Prostate gland (tissue), 2 donors: ENCODE data around the gene ITPR2. TPM values are rescaled to one million over a fixed set of nuclear protein-coding genes. Genes with fewer than 3 reads are reported as not detected.

Experiments used
- DNase-seq: peaks from one replicate; pipeline ENCODE4 v3.0.0-alpha.2; 2019; ENCODE audit warnings: low spot score
- H3K27ac ChIP-seq, 2 donors: fragments of 200-600 bp; sonication (generic); 2 replicates each; pipeline ENCODE4 v1.5.1; 2017 to 2019
- H3K27me3 ChIP-seq: fragments of 200-600 bp; sonication (generic); replicated peaks from 2 replicates; pipeline ENCODE4 v1.5.1; 2019; ENCODE audit not compliant: insufficient read depth
- H3K36me3 ChIP-seq, 2 donors: fragments of 200-600 bp; sonication (generic); 1 replicate in 1 of 2; 2 replicates in 1 of 2; pipeline versions ENCODE4 v1.5.1 to v1.8.1; 2017 to 2019
- H3K4me1 ChIP-seq: fragments of 200-600 bp; sonication (generic); replicated peaks from 2 replicates; pipeline ENCODE4 v1.5.1; 2019
- H3K4me3 ChIP-seq, 2 donors: fragments of 200-600 bp; sonication (generic); 2 replicates each; pipeline ENCODE4 v1.5.1; 2017 to 2019
- H3K9me3 ChIP-seq: fragments of 200-600 bp; sonication (generic); 2 replicates; pipeline ENCODE4 v1.5.1; 2017
- CTCF ChIP-seq, 4 experiments: fragments of 200-600 bp in 2 of 4; fragments of 450-650 bp in 2 of 4; sonication (generic) in 2 of 4; IDR thresholded peaks; 1 replicate in 3 of 4; 2 replicates in 1 of 4; pipeline ENCODE4 v1.5.1; 2016 to 2019; ENCODE audit warnings: antibody characterized with exemption in 4 of 4, mild to moderate bottlenecking in 2 of 4, moderate library complexity in 2 of 4
- POLR2A ChIP-seq: fragments of 450-650 bp; IDR thresholded peaks from one replicate; pipeline ENCODE4 v1.6.1; 2016; ENCODE audit warnings: antibody characterized with exemption, mild to moderate bottlenecking
- POLR2AphosphoS5 ChIP-seq: sonication (generic); formaldehyde crosslinking; IDR thresholded peaks from one replicate; pipeline ENCODE4 v1.6.1; 2017; ENCODE audit warnings: antibody characterized with exemption
- WGBS: methylation state at CpG from one replicate; pipeline ENCODE4 v1.1.5; 2018; 5-methylcytosine and 5-hydroxymethylcytosine counted together
- intact Hi-C: fragments of 100-400 bp; cut with DNase I; formaldehyde crosslinking; loops from one replicate; pipeline ENCODE4 v1.14.2; 2022
- total RNA-seq, 2 donors: library from RNA; depleted of rRNA; stranded (reverse); fragments of >200 nt; gene quantifications; one replicate each; pipeline ENCODE4 v1.1.0, GENCODE V29; 2016

Gene ITPR2
- total RNA-seq, 2 donors from 2014 or later = 30.0 to 44.4 TPM

GRCh38 chr12:26576266-26576665 lies 256.7 kb downstream of the ITPR2 start:
- Histone ChIP-seq H3K36me3 (no peaks in the 10 kb centered on the region), H3K4me1 (no peaks in the 10 kb centered on the region), H3K9me3 (no peaks in the 10 kb centered on the region), H3K4me3 (no peak overlapping the region), H3K27me3 (no peaks in the 10 kb centered on the region), H3K27ac (no peak overlapping the region)
- WGBS = 87% methylated on average over 6 of the region's 6 CpGs
- intact Hi-C loops = no loop called here
- TF ChIP-seq POLR2AphosphoS5 (no peak), CTCF (IDR thresholded peaks at IDR 0.05) (no peak), POLR2A (no peak)
- DNase-seq = no peak

- 100% methylated on average over 1 of the region's 1 CpG for WGBS
- no peaks in the 10 kb centered on the region for H3K9me3 ChIP-seq
- no peaks in the 10 kb centered on the region for H3K4me1 ChIP-seq
- no peaks in the 10 kb centered on the region for H3K27me3 ChIP-seq
- H3K27ac ChIP-seq = no peak overlapping the region
- intact Hi-C loops = no loop called here
- no peak overlapping the region for H3K4me3 ChIP-seq
- no peak for DNase-seq
- no peak for TF ChIP-seq POLR2AphosphoS5
- H3K36me3 ChIP-seq = no peaks in the 10 kb centered on the region
These were observed 259.6 kb downstream of the ITPR2 start for GRCh38 chr12:26573225-26573909.

DNA sequence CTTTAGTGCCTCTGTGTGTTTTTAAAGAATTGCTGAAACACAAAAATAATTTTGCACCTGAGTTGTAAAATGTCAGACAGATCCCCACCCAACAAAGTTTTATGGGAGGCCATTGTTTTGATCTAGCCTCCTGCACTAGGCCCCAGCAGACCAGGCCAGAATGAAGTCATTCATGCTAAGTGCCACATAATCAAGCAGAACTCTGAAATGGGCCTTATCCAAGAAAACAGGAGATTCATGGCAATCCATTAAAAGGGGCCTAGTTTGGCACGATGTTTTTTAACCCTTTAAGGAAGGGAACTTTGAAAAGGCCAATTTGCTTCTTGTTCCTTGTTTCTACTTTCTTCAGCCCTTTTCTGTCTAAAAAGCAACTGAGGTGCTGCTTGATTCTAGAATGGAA lies 260.9 kb downstream of the ITPR2 start:
- Histone ChIP-seq H3K27me3 (no peaks in the 10 kb centered on the region), H3K9me3 (no peaks in the 10 kb centered on the region), H3K36me3 (no peaks in the 10 kb centered on the region), H3K27ac (no peak overlapping the region), H3K4me1 (no peaks in the 10 kb centered on the region), H3K4me3 (no peak overlapping the region)
- 20% methylated on average over 1 of the region's 1 CpG for WGBS
- TF ChIP-seq POLR2AphosphoS5 = no peak
- TF ChIP-seq POLR2A = no peak
- no peak for TF ChIP-seq CTCF (IDR thresholded peaks at IDR 0.05)
- no peak for DNase-seq
- intact Hi-C loops = no loop called here

DNA sequence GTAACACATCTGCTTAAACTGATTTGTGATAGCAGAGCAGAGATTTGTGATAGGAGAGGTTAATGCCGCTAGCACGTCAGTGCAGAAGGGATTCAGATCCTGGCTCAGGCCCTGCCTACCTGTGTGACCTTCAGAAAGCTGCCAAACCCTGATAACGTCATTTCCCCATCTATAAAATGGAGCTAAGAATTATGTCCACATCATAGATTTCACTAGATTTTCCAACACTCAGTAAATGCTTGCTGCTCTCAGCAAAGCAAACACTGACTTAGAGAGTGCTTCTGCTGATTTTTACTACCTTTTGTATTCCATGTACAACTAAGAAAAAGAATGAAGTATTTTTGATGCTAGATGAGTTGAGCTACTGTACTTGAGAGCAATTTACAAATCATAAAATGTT lies 261.4 kb downstream of the ITPR2 start:
- TF ChIP-seq POLR2A (no peak), POLR2AphosphoS5 (no peak), CTCF (IDR thresholded peaks at IDR 0.05) (no peak)
- Histone ChIP-seq H3K36me3 (no peaks in the 10 kb centered on the region), H3K27me3 (no peaks in the 10 kb centered on the region), H3K27ac (no peak overlapping the region), H3K4me3 (no peak overlapping the region), H3K4me1 (no peaks in the 10 kb centered on the region), H3K9me3 (no peaks in the 10 kb centered on the region)
- intact Hi-C loops = no loop called here
- no peak for DNase-seq
- WGBS = 52% methylated on average over 3 of the region's 3 CpGs

DNA sequence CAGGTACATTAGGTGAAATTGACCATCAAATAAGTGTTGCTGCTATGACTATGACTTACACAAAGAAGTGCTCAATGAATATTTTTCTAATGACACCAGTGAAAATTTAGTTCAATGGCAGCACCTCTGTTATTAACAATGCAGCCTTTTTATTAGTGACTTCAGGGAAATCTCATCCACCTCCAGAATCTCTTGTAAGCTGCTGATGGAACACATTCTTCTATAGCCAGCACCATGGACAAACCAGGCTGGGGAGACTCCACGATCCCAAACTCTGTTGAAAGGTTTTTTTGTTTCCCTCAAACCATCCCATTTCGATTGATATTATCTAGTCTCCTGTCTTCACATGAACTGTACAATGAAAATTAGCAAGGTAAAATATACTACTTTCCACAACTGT lies 265.9 kb downstream of the ITPR2 start:
- WGBS = 60% methylated on average over 2 of the region's 2 CpGs
- H3K4me3 ChIP-seq = no peak overlapping the region
- H3K27ac ChIP-seq = no peak overlapping the region
- no peak for DNase-seq
- no peaks in the 10 kb centered on the region for H3K27me3 ChIP-seq
- no peaks in the 10 kb centered on the region for H3K4me1 ChIP-seq
- no peaks in the 10 kb centered on the region for H3K36me3 ChIP-seq
- TF ChIP-seq POLR2AphosphoS5 (no peak), POLR2A (no peak), CTCF (IDR thresholded peaks at IDR 0.05) (no peak)
- no peaks in the 10 kb centered on the region for H3K9me3 ChIP-seq
- intact Hi-C loops = no loop called here
